Measurements from ENCODE around the gene GGN. TPM values are rescaled to one million over a fixed set of nuclear protein-coding genes. Genes with fewer than 3 reads are reported as not detected.

Gene GGN
- total and polyA plus RNA-seq, 9 of the 15 experiments (the other 6 are each of a cell fraction or from before 2014, with no cell fraction given): 0.15 to 0.33 TPM; not detected in 7

DNA sequence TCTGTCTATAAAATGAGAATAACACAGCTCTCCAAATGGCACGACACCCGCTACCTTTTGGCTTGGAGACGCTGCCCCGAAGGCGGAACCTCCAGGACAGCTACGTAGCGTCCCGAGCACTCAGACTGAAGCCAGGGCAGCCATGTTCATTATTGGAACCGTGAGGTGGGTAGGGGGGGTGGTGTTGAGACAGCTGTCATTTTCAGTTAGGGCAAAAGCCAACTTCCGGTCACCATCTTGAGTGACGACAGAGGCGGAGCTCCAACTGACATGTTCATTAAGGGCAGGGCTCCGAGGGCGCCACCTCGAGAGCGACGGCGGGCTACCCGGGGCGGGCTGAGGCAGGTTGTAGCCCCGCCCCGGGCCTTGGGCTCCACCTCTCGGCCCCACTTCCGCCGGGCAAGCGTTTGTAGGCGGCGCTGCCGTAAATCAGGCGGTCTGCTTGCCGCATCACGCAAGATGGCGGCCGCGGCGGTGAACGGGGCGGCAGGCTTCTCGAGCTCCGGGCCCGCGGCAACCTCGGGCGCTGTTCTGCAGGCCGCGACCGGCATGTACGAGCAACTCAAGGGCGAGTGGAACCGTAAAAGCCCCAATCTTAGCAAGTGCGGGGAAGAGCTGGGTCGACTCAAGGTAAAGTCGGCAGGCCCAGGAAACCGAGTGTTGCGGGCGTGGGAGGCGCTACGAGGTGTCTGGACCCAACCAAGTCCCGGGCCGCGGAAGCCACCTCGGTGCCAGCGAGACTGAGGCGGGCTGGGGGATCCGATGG is 13.3 kb downstream of the GGN start, which contains the start of gene PSMD8 (continued):
- TF ChIP-seq, protein P1, sequence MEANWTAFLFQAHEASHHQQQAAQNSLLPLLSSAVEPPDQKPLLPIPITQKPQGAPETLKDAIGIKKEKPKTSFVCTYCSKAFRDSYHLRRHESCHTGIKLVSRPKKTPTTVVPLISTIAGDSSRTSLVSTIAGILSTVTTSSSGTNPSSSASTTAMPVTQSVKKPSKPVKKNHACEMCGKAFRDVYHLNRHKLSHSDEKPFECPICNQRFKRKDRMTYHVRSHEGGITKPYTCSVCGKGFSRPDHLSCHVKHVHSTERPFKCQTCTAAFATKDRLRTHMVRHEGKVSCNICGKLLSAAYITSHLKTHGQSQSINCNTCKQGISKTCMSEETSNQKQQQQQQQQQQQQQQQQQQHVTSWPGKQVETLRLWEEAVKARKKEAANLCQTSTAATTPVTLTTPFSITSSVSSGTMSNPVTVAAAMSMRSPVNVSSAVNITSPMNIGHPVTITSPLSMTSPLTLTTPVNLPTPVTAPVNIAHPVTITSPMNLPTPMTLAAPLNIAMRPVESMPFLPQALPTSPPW (CRISPR knock-in tag; IDR thresholded peaks at IDR 0.05): peak; percentile 98
- TF ChIP-seq ZNF239 (CRISPR knock-in tag; IDR thresholded peaks at IDR 0.05) (no peak), SLC30A9 (CRISPR knock-in tag; IDR thresholded peaks at IDR 0.05) (no peak), RUNX1 (IDR thresholded peaks at IDR 0.05; ENCODE audit: low read depth) (no peak; the same call in 1 of the 2 replicates), HCFC1 (IDR thresholded peaks at IDR 0.05; ENCODE audit: low read depth, low read length) (peak; percentile 90), PHF20 (IDR thresholded peaks at IDR 0.05; ENCODE audit: partially characterized antibody) (peak; percentile 87), HDAC3 (IDR thresholded peaks at IDR 0.05; ENCODE audit: borderline replicate concordance, partially characterized antibody) (no peak), WHSC1 (IDR thresholded peaks at IDR 0.05; ENCODE audit: low read length) (no peak), TCF7 (IDR thresholded peaks at IDR 0.05; ENCODE audit: borderline replicate concordance) (peak; percentile 86), ZNF165 (CRISPR knock-in tag; IDR thresholded peaks at IDR 0.05; ENCODE audit: borderline replicate concordance) (peak; percentile 67; the same call in 1 of the 2 replicates), ATF7 (IDR thresholded peaks at IDR 0.05) (peak; percentile 96), ZNF696 (CRISPR knock-in tag; conservative IDR thresholded peaks at IDR 0.05) (no peak), ZNF197 (CRISPR knock-in tag; IDR thresholded peaks at IDR 0.05; ENCODE audit: low read depth) (peak; percentile 83; the same call in 1 of the 2 replicates), CBX3 (IDR thresholded peaks at IDR 0.05; ENCODE audit: borderline replicate concordance in 1 of 2, low read length in 2 of 2) (peak in 1 of 2 experiments; percentile 45; a peak in 1 of 3 replicates), KAT2B (IDR thresholded peaks at IDR 0.05; ENCODE audit: low read depth, low read length) (no peak), NCOA2 (IDR thresholded peaks at IDR 0.05; ENCODE audit: partially characterized antibody in 2 of 2) (no peak), KDM4B (IDR thresholded peaks at IDR 0.05; ENCODE audit: borderline replicate concordance in 2 of 2, low read depth in 1 of 2) (no peak; a peak in 1 of 4 replicates), STAT5A (IDR thresholded peaks at IDR 0.05; ENCODE audit: borderline replicate concordance, low read length) (no peak), GATA2 (CRISPR knock-in tag; IDR thresholded peaks at IDR 0.05) (no peak)
- TF ChIP-seq, protein P2, sequence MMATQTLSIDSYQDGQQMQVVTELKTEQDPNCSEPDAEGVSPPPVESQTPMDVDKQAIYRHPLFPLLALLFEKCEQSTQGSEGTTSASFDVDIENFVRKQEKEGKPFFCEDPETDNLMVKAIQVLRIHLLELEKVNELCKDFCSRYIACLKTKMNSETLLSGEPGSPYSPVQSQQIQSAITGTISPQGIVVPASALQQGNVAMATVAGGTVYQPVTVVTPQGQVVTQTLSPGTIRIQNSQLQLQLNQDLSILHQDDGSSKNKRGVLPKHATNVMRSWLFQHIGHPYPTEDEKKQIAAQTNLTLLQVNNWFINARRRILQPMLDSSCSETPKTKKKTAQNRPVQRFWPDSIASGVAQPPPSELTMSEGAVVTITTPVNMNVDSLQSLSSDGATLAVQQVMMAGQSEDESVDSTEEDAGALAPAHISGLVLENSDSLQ (IDR thresholded peaks at IDR 0.05): peak; percentile 97
- TF ChIP-seq, protein P3, sequence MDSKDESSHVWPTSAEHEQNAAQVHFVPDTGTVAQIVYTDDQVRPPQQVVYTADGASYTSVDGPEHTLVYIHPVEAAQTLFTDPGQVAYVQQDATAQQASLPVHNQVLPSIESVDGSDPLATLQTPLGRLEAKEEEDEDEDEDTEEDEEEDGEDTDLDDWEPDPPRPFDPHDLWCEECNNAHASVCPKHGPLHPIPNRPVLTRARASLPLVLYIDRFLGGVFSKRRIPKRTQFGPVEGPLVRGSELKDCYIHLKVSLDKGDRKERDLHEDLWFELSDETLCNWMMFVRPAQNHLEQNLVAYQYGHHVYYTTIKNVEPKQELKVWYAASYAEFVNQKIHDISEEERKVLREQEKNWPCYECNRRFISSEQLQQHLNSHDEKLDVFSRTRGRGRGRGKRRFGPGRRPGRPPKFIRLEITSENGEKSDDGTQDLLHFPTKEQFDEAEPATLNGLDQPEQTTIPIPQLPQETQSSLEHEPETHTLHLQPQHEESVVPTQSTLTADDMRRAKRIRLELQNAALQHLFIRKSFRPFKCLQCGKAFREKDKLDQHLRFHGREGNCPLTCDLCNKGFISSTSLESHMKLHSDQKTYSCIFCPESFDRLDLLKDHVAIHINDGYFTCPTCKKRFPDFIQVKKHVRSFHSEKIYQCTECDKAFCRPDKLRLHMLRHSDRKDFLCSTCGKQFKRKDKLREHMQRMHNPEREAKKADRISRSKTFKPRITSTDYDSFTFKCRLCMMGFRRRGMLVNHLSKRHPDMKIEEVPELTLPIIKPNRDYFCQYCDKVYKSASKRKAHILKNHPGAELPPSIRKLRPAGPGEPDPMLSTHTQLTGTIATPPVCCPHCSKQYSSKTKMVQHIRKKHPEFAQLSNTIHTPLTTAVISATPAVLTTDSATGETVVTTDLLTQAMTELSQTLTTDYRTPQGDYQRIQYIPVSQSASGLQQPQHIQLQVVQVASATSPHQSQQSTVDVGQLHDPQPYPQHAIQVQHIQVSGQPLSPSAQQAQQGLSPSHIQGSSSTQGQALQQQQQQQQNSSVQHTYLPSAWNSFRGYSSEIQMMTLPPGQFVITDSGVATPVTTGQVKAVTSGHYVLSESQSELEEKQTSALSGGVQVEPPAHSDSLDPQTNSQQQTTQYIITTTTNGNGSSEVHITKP (IDR thresholded peaks at IDR 0.05; ENCODE audit: partially characterized antibody): peak; percentile 85
- TF ChIP-seq, protein P4, sequence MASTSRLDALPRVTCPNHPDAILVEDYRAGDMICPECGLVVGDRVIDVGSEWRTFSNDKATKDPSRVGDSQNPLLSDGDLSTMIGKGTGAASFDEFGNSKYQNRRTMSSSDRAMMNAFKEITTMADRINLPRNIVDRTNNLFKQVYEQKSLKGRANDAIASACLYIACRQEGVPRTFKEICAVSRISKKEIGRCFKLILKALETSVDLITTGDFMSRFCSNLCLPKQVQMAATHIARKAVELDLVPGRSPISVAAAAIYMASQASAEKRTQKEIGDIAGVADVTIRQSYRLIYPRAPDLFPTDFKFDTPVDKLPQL (IDR thresholded peaks at IDR 0.05; ENCODE audit: extremely low read depth, insufficient read length): peak; percentile 13

All from K562 (cell line).